GM18505 (cell line): ENCODE measurements around the gene NIT2.

ENCODE experiments used
- ATAC-seq: cut with Tn5 transposase; IDR thresholded peaks from one replicate; pipeline ENCODE4 v1.9.1; 2021; ENCODE audit not compliant: unreplicated experiment
- POLR2A ChIP-seq: IDR thresholded peaks from 4 replicates; pipeline ENCODE4 v1.6.1; 2011; ENCODE audit warnings: borderline replicate concordance; ENCODE audit not compliant: insufficient read depth, insufficient read length; ENCODE audit errors: extremely low read depth

The NIT2 gene

GRCh38 chr3:100352296-100353231, 18.0 kb downstream of the NIT2 start:
- no peak for ATAC-seq
- TF ChIP-seq POLR2A, result no peak

GRCh38 chr3:100354850-100355249, 20.3 kb downstream of the NIT2 start:
- ATAC-seq, result no peak
- no peak for TF ChIP-seq POLR2A

DNA sequence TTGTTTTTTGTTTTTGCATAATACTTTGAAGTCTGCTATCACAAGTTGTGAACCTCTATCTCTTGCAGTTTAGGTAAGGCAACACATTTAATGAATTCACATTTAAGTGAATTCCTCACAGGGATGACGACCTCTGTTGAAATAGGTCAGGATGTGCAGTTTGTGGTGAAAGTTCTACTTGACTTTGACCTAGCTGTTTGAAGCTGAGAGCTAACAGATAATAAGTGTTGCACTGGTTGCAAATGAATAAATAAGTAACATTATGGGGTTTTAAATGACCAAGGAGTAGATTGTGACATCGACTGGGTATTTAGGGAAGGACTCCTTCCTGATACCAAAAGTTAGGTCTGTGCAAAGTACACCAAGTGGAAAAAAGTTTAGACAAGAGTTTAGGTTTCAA, 23.9 kb downstream of the NIT2 start:
- no peak for ATAC-seq
- TF ChIP-seq POLR2A, result no peak

DNA sequence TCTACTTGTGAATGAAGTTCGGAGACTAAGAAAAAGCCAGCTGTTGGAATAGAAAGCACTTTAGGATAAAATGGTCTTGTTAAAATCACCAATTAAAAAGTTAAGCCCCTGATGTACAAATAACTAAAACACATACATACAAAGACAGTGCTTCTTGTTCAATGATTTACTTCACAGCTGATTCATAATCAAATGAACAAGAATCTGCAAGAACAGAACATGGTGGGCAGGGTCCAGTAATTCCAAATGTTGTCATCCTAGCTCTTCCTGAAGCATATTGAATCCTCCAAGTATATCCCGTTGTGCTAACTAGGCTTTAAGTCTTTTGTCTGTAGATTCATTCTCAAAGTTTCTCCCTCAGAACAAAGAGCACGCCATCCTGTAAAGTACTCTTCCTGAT, 24.5 kb downstream of the NIT2 start:
- no peak for ATAC-seq
- TF ChIP-seq POLR2A, result no peak

GRCh38 chr3:100360757-100361496, 26.4 kb downstream of the NIT2 start:
- TF ChIP-seq POLR2A, result no peak
- no peak for ATAC-seq

DNA sequence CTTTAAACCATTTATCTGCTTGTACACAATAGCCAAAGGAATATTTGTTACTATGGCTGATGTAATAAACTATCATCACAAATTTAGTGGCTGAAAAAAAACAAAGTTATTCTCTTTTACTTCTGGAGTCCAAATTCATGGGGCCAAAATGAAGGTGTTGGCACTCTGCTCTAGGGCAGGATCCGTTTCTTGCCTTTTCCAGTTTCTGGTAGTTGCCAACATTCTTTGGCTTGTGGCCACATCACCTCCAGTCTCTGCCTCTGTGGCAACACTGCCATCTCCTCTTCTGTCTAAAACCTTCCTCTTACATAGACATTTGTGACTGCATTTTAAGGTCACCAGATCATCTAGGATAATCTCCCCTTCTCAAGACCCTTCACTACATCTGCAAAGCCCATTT, 27.3 kb downstream of the NIT2 start:
- TF ChIP-seq POLR2A, result no peak
- ATAC-seq, result no peak

DNA sequence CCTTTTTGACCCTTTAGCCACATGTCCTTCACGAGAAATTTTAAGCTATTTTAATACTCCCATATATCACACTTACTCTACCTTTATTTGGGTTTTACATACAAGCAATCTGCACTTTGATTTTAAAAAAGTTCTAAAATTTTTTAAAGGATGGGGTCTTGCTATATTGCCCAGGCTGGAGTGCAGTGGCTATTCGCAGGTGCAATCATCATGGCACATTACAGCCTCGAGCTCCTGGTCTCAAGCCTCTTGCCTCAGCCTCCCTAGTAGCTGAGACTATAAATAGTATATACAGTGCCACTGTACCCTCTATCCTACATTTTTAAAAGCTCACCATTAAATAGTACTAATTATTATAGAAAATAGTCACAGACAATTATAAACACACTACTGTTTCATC, 29.9 kb downstream of the NIT2 start:
- ATAC-seq, result no peak
- no peak for TF ChIP-seq POLR2A

GRCh38 chr3:100366424-100366823, 31.9 kb downstream of the NIT2 start:
- no peak for TF ChIP-seq POLR2A

GRCh38 chr3:100368441-100368840, 33.9 kb downstream of the NIT2 start:
- no peak for ATAC-seq
- TF ChIP-seq POLR2A, result no peak

More at GRCh38 chr3:100366424-100366823, 31.9 kb downstream of the NIT2 start:
- no peak for ATAC-seq

GRCh38 chr3:100370756-100371155, 36.2 kb downstream of the NIT2 start:
- no peak for TF ChIP-seq POLR2A
- ATAC-seq, result no peak

DNA sequence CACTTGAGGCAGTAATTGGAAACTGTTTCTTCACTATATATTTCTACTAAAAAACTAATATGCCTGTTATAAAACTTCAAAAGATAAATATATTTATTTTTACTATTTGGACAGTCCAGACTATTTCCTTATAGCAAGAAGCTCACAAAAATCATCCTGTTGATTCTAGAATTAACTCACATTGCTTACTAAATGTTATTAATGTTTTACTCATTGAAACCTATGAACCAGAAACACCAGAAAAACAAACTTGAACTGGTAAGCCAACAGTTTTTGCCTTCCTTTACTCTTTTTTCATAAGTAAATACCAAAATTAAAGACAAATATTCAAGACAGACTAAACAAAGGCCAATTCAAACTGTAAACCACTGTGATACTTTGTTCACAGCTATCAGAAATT, 40.0 kb downstream of the NIT2 start:
- TF ChIP-seq POLR2A, result no peak
- no peak for ATAC-seq

GRCh38 chr3:100376301-100376700, 41.7 kb downstream of the NIT2 start:
- no peak for TF ChIP-seq POLR2A
- ATAC-seq, result no peak

GRCh38 chr3:100384733-100385525, 50.4 kb downstream of the NIT2 start:
- ATAC-seq, result no peak
- no peak for TF ChIP-seq POLR2A
